Keratinocyte (primary cell): ENCODE measurements around the gene HHIPL2. TPM values are rescaled to one million over a fixed set of nuclear protein-coding genes. Genes with fewer than 3 reads are reported as not detected.

Experiments
- DNase-seq: peaks from one replicate; pipeline ENCODE4 v3.0.0-alpha.2; 2011; ENCODE audit warnings: low read depth, missing footprints, low spot score
- FAIRE-seq: peaks from 2 replicates; lab custom pipeline; 2011; peaks lifted over from hg19 to GRCh38; lab: Jason Lieb, UNC
- H2AFZ ChIP-seq: 2 replicates; pipeline ENCODE4 v1.6.0; 2012; ENCODE audit warnings: low read length, control low read depth, inconsistent platforms; ENCODE audit not compliant: control insufficient read depth
- H3K27ac ChIP-seq: 2 replicates; pipeline ENCODE4 v1.5.1; 2011; ENCODE audit warnings: low read length; ENCODE audit not compliant: control insufficient read depth, insufficient read depth
- H3K27me3 ChIP-seq: 3 replicates; pipeline ENCODE4 v1.6.0; 2011; ENCODE audit warnings: low read length; ENCODE audit not compliant: control insufficient read depth, insufficient read depth; ENCODE audit errors: extremely low read depth
- H3K36me3 ChIP-seq, 2 experiments: 2 replicates in 1 of 2; 3 replicates in 1 of 2; pipeline ENCODE4 v1.5.1; 2011; ENCODE audit warnings: low read length in 2 of 2, mild to moderate bottlenecking in 1 of 2; ENCODE audit not compliant: control insufficient read depth in 2 of 2, insufficient read depth in 2 of 2; ENCODE audit errors: extremely low read depth in 1 of 2
- H3K4me1 ChIP-seq: 3 replicates; pipeline ENCODE4 v1.5.1; 2011; ENCODE audit warnings: low read length; ENCODE audit not compliant: control insufficient read depth, insufficient read depth; ENCODE audit errors: extremely low read depth
- H3K4me2 ChIP-seq: 3 replicates; pipeline ENCODE4 v1.6.0; 2011; ENCODE audit warnings: low read depth, low read length; ENCODE audit not compliant: control insufficient read depth, insufficient read depth; ENCODE audit errors: extremely low read depth
- H3K4me3 ChIP-seq, 3 experiments: fragments of 200-600 bp in 1 of 3; sonication (generic) in 1 of 3; 2 replicates in 2 of 3; 3 replicates in 1 of 3; pipeline ENCODE4 v1.5.1; 2011 to 2016; ENCODE audit warnings: low read length in 3 of 3, mild to moderate bottlenecking in 3 of 3, control low read depth in 2 of 3, inconsistent platforms in 1 of 3, low read depth in 1 of 3, mixed read lengths in 1 of 3, mixed run types in 1 of 3, moderate library complexity in 1 of 3; ENCODE audit not compliant: control insufficient read depth in 2 of 3, insufficient read depth in 2 of 3; ENCODE audit errors: extremely low read depth in 1 of 3
- H3K79me2 ChIP-seq: 2 replicates; pipeline ENCODE4 v1.6.0; 2012; ENCODE audit warnings: low read length; ENCODE audit not compliant: control insufficient read depth, insufficient read depth
- H3K9ac ChIP-seq: 3 replicates; pipeline ENCODE4 v1.6.0; 2011; ENCODE audit warnings: low read length; ENCODE audit not compliant: control insufficient read depth, insufficient read depth; ENCODE audit errors: extremely low read depth
- H3K9me1 ChIP-seq: 3 replicates; pipeline ENCODE4 v1.6.0; 2011; ENCODE audit warnings: low read length; ENCODE audit not compliant: control insufficient read depth, insufficient read depth; ENCODE audit errors: extremely low read depth
- H3K9me3 ChIP-seq: 2 replicates; pipeline ENCODE4 v1.5.1; 2012; ENCODE audit warnings: low read depth, low read length; ENCODE audit not compliant: control insufficient read depth
- H4K20me1 ChIP-seq: 3 replicates; pipeline ENCODE4 v1.6.0; 2011; ENCODE audit warnings: low read length; ENCODE audit not compliant: control insufficient read depth, insufficient read depth; ENCODE audit errors: extremely low read depth
- EZH2 ChIP-seq: IDR thresholded peaks from one replicate; pipeline ENCODE4 v1.6.1; 2012; ENCODE audit warnings: inconsistent platforms, mild to moderate bottlenecking, low read length, moderate library complexity
- dilution Hi-C: fragments of 300-500 bp; cut with MboI; formaldehyde crosslinking; loops from one replicate; pipeline ENCODE4 v1.7.0; 2020; ENCODE audit warnings: low sequenced_read_pairs; ENCODE audit not compliant: extremely low pct_ligation_motif_present
- polyA plus RNA-seq, 5 experiments: library from polyadenylated mRNA; depleted of rRNA in 3 of 5; stranded (reverse) in 3 of 5; stranded (forward) in 1 of 5; unstranded in 1 of 5; fragments of >200 nt; gene quantifications; 1 replicate in 1 of 5; 2 replicates in 3 of 5; 3 replicates in 1 of 5; pipeline versions ENCODE4 v1.2.1 to v1.2.3, GENCODE V29; 2011 to 2012; ENCODE audit warnings: missing spikeins in 2 of 5, low read depth in 1 of 5, low replicate concordance in 1 of 5
- TF ChIP-seq, protein P1 (sequence below), 3 experiments: IDR thresholded peaks in 1 of 3; conservative IDR thresholded peaks in 1 of 3; optimal IDR thresholded peaks in 1 of 3; 2 replicates in 2 of 3; 3 replicates in 1 of 3; pipeline versions ENCODE3 to v1.5.1; 2011; ENCODE audit warnings: low read length in 3 of 3, mild to moderate bottlenecking in 3 of 3, moderate library complexity in 2 of 3, control low read depth in 1 of 3, inconsistent platforms in 1 of 3; ENCODE audit not compliant: insufficient read depth in 2 of 3; ENCODE audit errors: extremely low read depth in 1 of 3

The HHIPL2 gene
- polyA plus RNA-seq, 1 donor (not counting 4 experiments of a cell fraction or from before 2014, with no cell fraction given), result 0.16 TPM

DNA sequence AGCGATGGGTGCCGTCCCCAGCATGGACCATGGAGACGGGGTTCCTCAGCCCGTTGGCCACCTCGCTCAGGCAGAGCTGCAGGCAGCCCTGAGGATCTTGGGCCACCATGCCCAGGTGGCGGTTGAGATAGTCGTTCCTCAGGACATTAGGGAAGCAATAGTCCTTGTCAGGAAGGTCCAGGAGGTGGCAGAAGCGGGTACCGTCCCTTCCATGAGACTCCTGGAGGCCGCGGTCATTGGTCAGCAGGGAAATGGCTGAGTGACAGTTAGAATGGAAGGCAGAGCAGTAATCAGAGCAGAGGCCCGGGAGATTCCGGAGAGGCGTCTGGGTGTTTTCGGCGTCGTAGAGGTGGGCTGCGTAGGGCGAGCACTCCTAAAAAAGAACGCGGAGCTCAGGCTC is 4.1 kb downstream of the HHIPL2 start:
- dilution Hi-C loops, result no loop called here
- Histone ChIP-seq H3K9me3 (no peaks in the 10 kb centered on the region), H2AFZ (no peak overlapping the region), H3K27me3 (no peaks in the 10 kb centered on the region), H3K9me1 (no peaks in the 10 kb centered on the region), H3K4me1 (peaks cover 16% of the 10 kb centered on the region), H3K79me2 (no peaks in the 10 kb centered on the region), H3K4me3 (no peak overlapping the region), H4K20me1 (no peaks in the 10 kb centered on the region), H3K9ac (no peak overlapping the region), H3K4me2 (no peak overlapping the region), H3K27ac (no peak overlapping the region), H3K36me3 (no peaks in the 10 kb centered on the region)
- TF ChIP-seq, protein P1, sequence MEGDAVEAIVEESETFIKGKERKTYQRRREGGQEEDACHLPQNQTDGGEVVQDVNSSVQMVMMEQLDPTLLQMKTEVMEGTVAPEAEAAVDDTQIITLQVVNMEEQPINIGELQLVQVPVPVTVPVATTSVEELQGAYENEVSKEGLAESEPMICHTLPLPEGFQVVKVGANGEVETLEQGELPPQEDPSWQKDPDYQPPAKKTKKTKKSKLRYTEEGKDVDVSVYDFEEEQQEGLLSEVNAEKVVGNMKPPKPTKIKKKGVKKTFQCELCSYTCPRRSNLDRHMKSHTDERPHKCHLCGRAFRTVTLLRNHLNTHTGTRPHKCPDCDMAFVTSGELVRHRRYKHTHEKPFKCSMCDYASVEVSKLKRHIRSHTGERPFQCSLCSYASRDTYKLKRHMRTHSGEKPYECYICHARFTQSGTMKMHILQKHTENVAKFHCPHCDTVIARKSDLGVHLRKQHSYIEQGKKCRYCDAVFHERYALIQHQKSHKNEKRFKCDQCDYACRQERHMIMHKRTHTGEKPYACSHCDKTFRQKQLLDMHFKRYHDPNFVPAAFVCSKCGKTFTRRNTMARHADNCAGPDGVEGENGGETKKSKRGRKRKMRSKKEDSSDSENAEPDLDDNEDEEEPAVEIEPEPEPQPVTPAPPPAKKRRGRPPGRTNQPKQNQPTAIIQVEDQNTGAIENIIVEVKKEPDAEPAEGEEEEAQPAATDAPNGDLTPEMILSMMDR (optimal IDR thresholded peaks at IDR 0.05 in 1 of 3, IDR thresholded peaks at IDR 0.05 in 1 of 3, conservative IDR thresholded peaks at IDR 0.05 in 1 of 3; ENCODE audit: extremely low read depth in 1 of 3, insufficient read depth in 2 of 3, low read length in 3 of 3), result no peak
- TF ChIP-seq EZH2, result no peak
- DNase-seq, result no peak
- no peak for FAIRE-seq

GRCh38 chr1:222540598-222540995 is 7.3 kb downstream of the HHIPL2 start:
- H2AFZ ChIP-seq, result no peak overlapping the region
- DNase-seq (no peak), FAIRE-seq (no peak)
- no peaks in the 10 kb centered on the region for H4K20me1 ChIP-seq
- no peak overlapping the region for H3K4me2 ChIP-seq
- no peaks in the 10 kb centered on the region for H3K27me3 ChIP-seq
- H3K9me3 ChIP-seq, result no peaks in the 10 kb centered on the region
- H3K27ac ChIP-seq, result no peak overlapping the region
- H3K79me2 ChIP-seq, result no peaks in the 10 kb centered on the region
- TF ChIP-seq, protein P1 (optimal IDR thresholded peaks at IDR 0.05 in 1 of 3, IDR thresholded peaks at IDR 0.05 in 1 of 3, conservative IDR thresholded peaks at IDR 0.05 in 1 of 3; ENCODE audit: extremely low read depth in 1 of 3, insufficient read depth in 2 of 3, low read length in 3 of 3), result no peak
- no peak for TF ChIP-seq EZH2
- dilution Hi-C loops, result no loop called here
- H3K9me1 ChIP-seq, result no peaks in the 10 kb centered on the region
- no peaks in the 10 kb centered on the region for H3K36me3 ChIP-seq
- H3K4me1 ChIP-seq, result no peaks in the 10 kb centered on the region
- H3K9ac ChIP-seq, result no peak overlapping the region
- no peak overlapping the region for H3K4me3 ChIP-seq
